Esophagus (tissue), 2 donors: ENCODE measurements around the gene GPR42. TPM values are rescaled to one million over a fixed set of nuclear protein-coding genes. Genes with fewer than 3 reads are reported as not detected.

Source experiments
- H3K27ac ChIP-seq, 2 donors: one replicate each; pipeline ENCODE4 v1.5.1; 2013; ENCODE audit warnings: low read depth in 2 of 2, mild to moderate bottlenecking in 2 of 2, inconsistent platforms in 1 of 2, low read length in 1 of 2, moderate library complexity in 1 of 2
- H3K27me3 ChIP-seq, 2 donors: one replicate each; pipeline ENCODE4 v1.6.1; 2013; ENCODE audit warnings: low read length in 2 of 2, control low read depth in 1 of 2, mild to moderate bottlenecking in 1 of 2; ENCODE audit not compliant: insufficient read depth in 2 of 2, control insufficient read depth in 1 of 2
- H3K36me3 ChIP-seq, 2 donors: one replicate each; pipeline ENCODE4 v1.6.1; 2013; ENCODE audit warnings: low read length in 1 of 2; ENCODE audit not compliant: control insufficient read depth in 2 of 2, insufficient read depth in 2 of 2
- H3K4me1 ChIP-seq, 2 donors: one replicate each; pipeline ENCODE4 v1.6.1; 2013; ENCODE audit warnings: low read length in 1 of 2; ENCODE audit not compliant: control insufficient read depth in 2 of 2, insufficient read depth in 2 of 2
- H3K4me3 ChIP-seq, 2 donors: one replicate each; pipeline ENCODE4 v1.5.1; 2013; ENCODE audit warnings: low read length in 2 of 2, mild to moderate bottlenecking in 2 of 2, low read depth in 1 of 2, moderate library complexity in 1 of 2
- H3K9me3 ChIP-seq, 2 donors: one replicate each; pipeline ENCODE4 v1.6.1; 2013; ENCODE audit warnings: mild to moderate bottlenecking in 2 of 2, low read depth in 1 of 2, low read length in 1 of 2, moderate library complexity in 1 of 2; ENCODE audit not compliant: control insufficient read depth in 2 of 2, insufficient read depth in 1 of 2
- WGBS, 2 donors: extraction: QIAGEN DNeasy Blood & Tissue Kit; methylation state at CpG; one replicate each; pipeline ENCODE4 v1.1.7; 2013; 5-methylcytosine and 5-hydroxymethylcytosine counted together
- polyA plus RNA-seq, 2 donors: library from polyadenylated mRNA; stranded (reverse); fragments of 200-250 nt; gene quantifications; one replicate each; pipeline ENCODE4 v1.2.3, GENCODE V29; 2013
- donor health status: healthy with polysubstance abuse.
- donor health status: Bipolar disorder and iron deficiency.

Gene GPR42
- polyA plus RNA-seq, 2 donors = not detected

- Histone ChIP-seq H3K27ac (no peak overlapping the region), H3K9me3 (no peaks in the 10 kb centered on the region), H3K4me3 (no peak overlapping the region), H3K4me1 (no peaks in the 10 kb centered on the region), H3K36me3 (no peaks in the 10 kb centered on the region), H3K27me3 (no peaks in the 10 kb centered on the region)
- 54 to 59% methylated on average over 6 of the region's 6 CpGs for WGBS, 2 donors
Observed at GRCh38 chr19:35389192-35389861, 18.5 kb downstream of the GPR42 start.

DNA sequence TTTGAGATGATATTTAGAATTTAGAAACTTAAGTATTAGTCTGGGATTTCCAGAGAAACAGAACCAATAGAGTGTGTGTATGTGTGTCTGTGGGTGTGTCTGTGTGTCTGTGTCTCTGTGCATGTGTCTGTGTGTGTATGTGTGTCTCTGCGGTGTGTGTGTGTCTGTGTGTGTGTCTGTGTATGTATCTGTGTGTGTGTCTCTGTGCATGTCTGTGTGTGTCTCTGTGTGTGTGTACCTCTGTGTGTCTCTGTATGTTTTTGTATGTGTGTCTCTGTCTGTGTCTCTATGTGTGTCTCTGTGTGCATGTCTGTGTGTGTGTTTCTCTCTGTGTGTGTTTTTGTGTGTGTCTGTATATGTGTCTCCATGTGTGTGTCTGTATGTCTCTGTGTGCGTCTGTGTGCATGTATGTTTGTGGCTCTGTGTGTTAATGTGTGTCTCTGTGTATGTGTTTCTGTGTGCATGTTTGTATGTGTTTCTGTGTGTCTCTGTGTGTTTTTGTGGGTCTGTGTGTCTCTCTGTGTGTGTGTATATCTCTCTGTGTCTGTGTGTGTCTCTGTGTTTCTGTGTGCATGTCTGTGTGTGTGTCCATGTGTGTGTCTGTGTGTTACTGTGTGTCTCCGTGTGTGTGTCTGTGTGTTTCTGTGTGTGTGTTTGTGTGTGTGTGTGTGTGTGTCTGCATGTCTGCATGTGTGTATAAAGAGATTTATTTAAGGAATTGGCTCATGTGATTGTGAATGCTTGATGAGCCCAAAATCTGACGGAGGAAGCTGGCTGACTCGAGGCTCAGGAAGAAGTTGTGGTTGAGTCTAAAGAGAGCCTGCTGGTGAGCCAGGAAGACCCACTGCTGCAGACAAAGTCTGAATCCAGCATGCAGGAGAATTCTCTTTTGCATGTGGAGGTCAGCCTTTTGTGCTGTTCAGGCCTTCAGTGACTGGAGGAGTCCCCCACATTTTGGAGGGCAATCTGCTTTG is 22.2 kb downstream of the GPR42 start:
- Histone ChIP-seq H3K4me1 (no peaks in the 10 kb centered on the region), H3K36me3 (no peaks in the 10 kb centered on the region), H3K4me3 (no peak overlapping the region), H3K27me3 (no peaks in the 10 kb centered on the region), H3K27ac (no peak overlapping the region), H3K9me3 (no peaks in the 10 kb centered on the region)
- 65 to 76% methylated on average over 5 of the region's 5 CpGs for WGBS, 2 donors

GRCh38 chr19:35395382-35396199 is 24.7 kb downstream of the GPR42 start:
- Histone ChIP-seq H3K27ac (no peak overlapping the region), H3K36me3 (no peaks in the 10 kb centered on the region), H3K4me3 (no peak overlapping the region), H3K27me3 (no peaks in the 10 kb centered on the region), H3K4me1 (no peaks in the 10 kb centered on the region), H3K9me3 (no peaks in the 10 kb centered on the region)
- 38% methylated on average over 19 of the region's 19 CpGs for WGBS, 2 donors

DNA sequence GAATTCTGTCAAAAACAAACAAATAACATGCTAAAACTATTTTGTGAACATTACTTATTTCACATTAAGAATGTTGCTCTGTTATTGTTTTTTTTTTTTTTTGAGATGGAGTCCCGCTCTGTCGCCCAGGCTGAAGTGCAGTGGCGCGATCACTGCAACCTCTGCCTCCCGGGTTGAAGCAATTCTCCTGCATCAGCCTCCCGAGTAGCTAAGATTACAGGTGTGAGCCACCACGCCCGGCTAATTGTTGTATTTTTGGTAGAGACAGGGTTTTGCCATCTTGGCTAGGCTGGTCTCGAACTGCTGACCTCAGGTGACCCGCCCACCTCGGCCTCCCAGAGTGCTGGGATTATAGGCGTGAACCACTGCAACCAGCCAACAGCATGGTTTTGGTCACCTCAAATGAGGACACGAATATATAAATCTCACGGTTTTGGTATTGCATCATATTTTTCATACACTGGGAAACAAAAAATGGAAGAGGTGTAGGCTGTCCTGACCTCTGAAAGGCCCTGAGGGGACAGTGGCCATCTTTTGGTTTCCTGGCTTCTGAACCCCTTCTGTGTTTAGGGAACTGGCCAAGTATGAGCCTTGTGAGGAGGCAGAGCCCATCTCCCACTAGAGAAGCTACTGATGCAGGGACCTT is 25.5 kb downstream of the GPR42 start:
- Histone ChIP-seq H3K27me3 (no peaks in the 10 kb centered on the region), H3K4me1 (no peaks in the 10 kb centered on the region), H3K36me3 (no peaks in the 10 kb centered on the region), H3K9me3 (no peaks in the 10 kb centered on the region), H3K4me3 (no peak overlapping the region), H3K27ac (no peak overlapping the region)
- 87 to 88% methylated on average over 14 of the region's 14 CpGs for WGBS, 2 donors

- 61 to 75% methylated on average over 6 of the region's 6 CpGs for WGBS, 2 donors
Observed at GRCh38 chr19:35397064-35397463, 26.2 kb downstream of the GPR42 start.

DNA sequence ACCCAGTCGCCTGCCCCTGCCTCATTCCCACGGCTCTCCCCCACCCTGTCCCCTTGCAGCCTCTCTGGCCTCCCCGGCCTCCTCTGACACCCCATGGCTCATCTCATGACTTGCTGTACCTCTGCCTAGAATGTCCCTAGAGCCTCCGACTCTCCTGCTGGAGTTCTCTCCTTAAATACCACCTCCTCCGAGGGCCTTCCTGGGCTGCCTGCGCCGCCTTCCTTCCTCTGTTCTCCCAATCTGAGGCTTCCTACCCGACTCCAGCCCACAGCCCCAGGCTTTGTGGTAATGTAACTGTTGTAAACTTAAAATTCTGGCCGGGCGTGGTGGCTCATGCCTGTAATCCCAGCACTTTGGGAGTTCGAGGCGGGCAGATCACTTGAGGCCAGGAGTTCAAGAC is 27.7 kb downstream of the GPR42 start:
- no peak overlapping the region for H3K27ac ChIP-seq
- no peaks in the 10 kb centered on the region for H3K27me3 ChIP-seq
- 86 to 88% methylated on average over 12 of the region's 12 CpGs for WGBS, 2 donors
- no peaks in the 10 kb centered on the region for H3K4me1 ChIP-seq
- no peaks in the 10 kb centered on the region for H3K9me3 ChIP-seq
- H3K4me3 ChIP-seq = no peak overlapping the region
- no peaks in the 10 kb centered on the region for H3K36me3 ChIP-seq

More at GRCh38 chr19:35397064-35397463, 26.2 kb downstream of the GPR42 start:
- H3K4me1 ChIP-seq = no peaks in the 10 kb centered on the region
- no peak overlapping the region for H3K27ac ChIP-seq
- no peak overlapping the region for H3K4me3 ChIP-seq
- no peaks in the 10 kb centered on the region for H3K27me3 ChIP-seq
- H3K9me3 ChIP-seq = no peaks in the 10 kb centered on the region
- no peaks in the 10 kb centered on the region for H3K36me3 ChIP-seq

- Histone ChIP-seq H3K4me3 (no peak overlapping the region), H3K4me1 (no peaks in the 10 kb centered on the region), H3K27me3 (no peaks in the 10 kb centered on the region), H3K9me3 (no peaks in the 10 kb centered on the region), H3K36me3 (no peaks in the 10 kb centered on the region), H3K27ac (no peak overlapping the region)
- WGBS, 2 donors = 71 to 73% methylated on average over 4 of the region's 4 CpGs
Observed at GRCh38 chr19:35399231-35399630, 28.4 kb downstream of the GPR42 start.

GRCh38 chr19:35399948-35400772 is 29.3 kb downstream of the GPR42 start:
- Histone ChIP-seq H3K27me3 (no peaks in the 10 kb centered on the region), H3K36me3 (no peaks in the 10 kb centered on the region), H3K4me1 (no peaks in the 10 kb centered on the region), H3K27ac (no peak overlapping the region), H3K4me3 (no peak overlapping the region), H3K9me3 (no peaks in the 10 kb centered on the region)
- WGBS, 2 donors = 82 to 83% methylated on average over 10 of the region's 10 CpGs
